SK-N-SH (cell line): ENCODE data around the gene TLE6. TPM values are rescaled to one million over a fixed set of nuclear protein-coding genes. Genes with fewer than 3 reads are reported as not detected.

Source experiments
- CTCF ChIA-PET: fragments of 300-600, 350-600 bp; formaldehyde crosslinking; extraction: SDS; loops from one replicate; lab custom pipeline; 2021; lab: Yijun Ruan, JAX
- POLR2A ChIA-PET: fragments of 350-600 bp; sonication (Branson Sonifier 250); formaldehyde crosslinking; extraction: SDS; loops from one replicate; lab custom pipeline; 2020; ENCODE audit warnings: antibody characterized with exemption, inconsistent platforms; lab: Yijun Ruan, JAX
- DNase-seq: peaks from one replicate; pipeline ENCODE4 v3.0.0; 2012
- H2AFZ ChIP-seq: fragments of 200-600 bp; sonication (generic); 2 replicates; pipeline ENCODE4 v1.8.1; 2016; ENCODE audit warnings: antibody characterized with exemption, mild to moderate bottlenecking, low read depth
- H3F3A ChIP-seq: fragments of 200-600 bp; sonication (generic); replicated peaks from 2 replicates; pipeline ENCODE3; 2016; ENCODE audit warnings: antibody characterized with exemption, mild to moderate bottlenecking; ENCODE audit not compliant: insufficient read depth
- H3K27ac ChIP-seq, 2 experiments: fragments of 200-500 bp in 1 of 2; fragments of 200-600 bp in 1 of 2; sonication (Bioruptor generic) in 1 of 2; sonication (generic), shearing (Covaris generic) in 1 of 2; 2 replicates each; pipeline versions ENCODE4 v1.5.1 to v1.6.1; 2014 to 2016; ENCODE audit warnings: low read depth in 2 of 2, inconsistent platforms in 1 of 2, low read length in 1 of 2, mild to moderate bottlenecking in 1 of 2, mixed read lengths in 1 of 2
- H3K27me3 ChIP-seq: fragments of 200-600 bp; sonication (generic), shearing (Covaris generic); 2 replicates; pipeline ENCODE4 v1.6.1; 2016; ENCODE audit warnings: mixed run types; ENCODE audit not compliant: insufficient read depth
- H3K36me3 ChIP-seq, 2 experiments: fragments of 200-500 bp in 1 of 2; fragments of 200-600 bp in 1 of 2; sonication (Bioruptor generic) in 1 of 2; sonication (generic) in 1 of 2; replicated peaks in 1 of 2; 2 replicates each; pipeline versions ENCODE3 to v1.5.1; 2014 to 2016; ENCODE audit warnings: low read length in 1 of 2, mild to moderate bottlenecking in 1 of 2; ENCODE audit not compliant: insufficient read depth in 2 of 2, control insufficient read depth in 1 of 2
- H3K4me1 ChIP-seq, 2 experiments: fragments of 200-500 bp in 1 of 2; fragments of 200-600 bp in 1 of 2; sonication (Bioruptor generic) in 1 of 2; sonication (generic), shearing (Covaris generic) in 1 of 2; 2 replicates each; pipeline versions ENCODE4 v1.5.1 to v1.6.1; 2014 to 2016; ENCODE audit warnings: low read depth in 1 of 2, low read length in 1 of 2, mixed run types in 1 of 2; ENCODE audit not compliant: insufficient read depth in 2 of 2, control insufficient read depth in 1 of 2
- H3K4me2 ChIP-seq: fragments of 200-600 bp; sonication (generic), shearing (Covaris generic); 2 replicates; pipeline ENCODE4 v1.6.1; 2017; ENCODE audit warnings: mixed run types
- H3K4me3 ChIP-seq, 2 experiments: fragments of 200-500 bp in 1 of 2; fragments of 200-600 bp in 1 of 2; sonication (Bioruptor generic) in 1 of 2; sonication (generic), shearing (Covaris generic) in 1 of 2; 2 replicates each; pipeline versions ENCODE4 v1.5.1 to v1.8.1; 2014 to 2016; ENCODE audit warnings: low read depth in 2 of 2, inconsistent platforms in 1 of 2, low read length in 1 of 2, mild to moderate bottlenecking in 1 of 2, mixed read lengths in 1 of 2, moderate library complexity in 1 of 2
- H3K79me2 ChIP-seq: fragments of 200-600 bp; sonication (generic); 2 replicates; pipeline ENCODE4 v1.8.1; 2017; ENCODE audit warnings: mild to moderate bottlenecking; ENCODE audit not compliant: insufficient read depth
- H3K9ac ChIP-seq: fragments of 200-600 bp; sonication (generic); 2 replicates; pipeline ENCODE4 v1.6.1; 2017; ENCODE audit warnings: mixed run types
- H3K9me2 ChIP-seq: fragments of 200-600 bp; sonication (generic); 2 replicates; pipeline ENCODE4 v1.6.1; 2017; ENCODE audit warnings: mixed run types
- H3K9me3 ChIP-seq: fragments of 200-600 bp; sonication (generic); 2 replicates; pipeline ENCODE4 v1.6.1; 2017; ENCODE audit warnings: mixed run types, mild to moderate bottlenecking, moderate library complexity
- H4K20me1 ChIP-seq: fragments of 200-600 bp; sonication (generic); 2 replicates; pipeline ENCODE4 v1.6.1; 2017; ENCODE audit warnings: mild to moderate bottlenecking, mixed run types; ENCODE audit not compliant: insufficient read depth
- CHD2 ChIP-seq: fragments of 150-350 bp; IDR thresholded peaks from 2 replicates; pipeline ENCODE4 v1.6.1; 2018; ENCODE audit warnings: low read length; ENCODE audit not compliant: partially characterized antibody
- ELF1 ChIP-seq: IDR thresholded peaks from 2 replicates; pipeline ENCODE4 v1.4.0; 2012
- GABPA ChIP-seq: IDR thresholded peaks from 2 replicates; pipeline ENCODE4 v1.4.0; 2012; ENCODE audit warnings: low read depth, mild to moderate bottlenecking
- GATA2 ChIP-seq: sonication (generic); formaldehyde crosslinking; IDR thresholded peaks from 2 replicates; pipeline ENCODE4 v1.5.0; 2020; ENCODE audit warnings: mild to moderate bottlenecking, missing genetic modification reagents
- JUND ChIP-seq: IDR thresholded peaks from 2 replicates; pipeline ENCODE4 v1.4.0; 2012
- MXI1 ChIP-seq: IDR thresholded peaks from 2 replicates; pipeline ENCODE4 v1.6.1; 2012; ENCODE audit warnings: mild to moderate bottlenecking, low read depth, low read length, improper control_type of control experiment
- NRF1 ChIP-seq: IDR thresholded peaks from 2 replicates; pipeline ENCODE4 v1.6.1; 2012; ENCODE audit warnings: low read depth, mild to moderate bottlenecking, low read length
- RAD21 ChIP-seq: IDR thresholded peaks from 2 replicates; pipeline ENCODE4 v1.6.1; 2012; ENCODE audit warnings: mild to moderate bottlenecking, low read length
- RCOR1 ChIP-seq: fragments of 150-350 bp; IDR thresholded peaks from 2 replicates; pipeline ENCODE4 v1.6.1; 2017; ENCODE audit warnings: antibody characterized with exemption, low read length
- SMC3 ChIP-seq: IDR thresholded peaks from 2 replicates; pipeline ENCODE4 v1.6.1; 2012; ENCODE audit warnings: low read depth, low read length, improper control_type of control experiment
- TAF1 ChIP-seq: IDR thresholded peaks from 2 replicates; pipeline ENCODE4 v1.6.1; 2012; ENCODE audit warnings: low read depth, mild to moderate bottlenecking, low read length, moderate library complexity, borderline replicate concordance
- WGBS: methylation state at CpG from one replicate; pipeline ENCODE4 v1.1.6; 2017; ENCODE audit warnings: low lambda C conversion rate; 5-methylcytosine and 5-hydroxymethylcytosine counted together
- polyA plus RNA-seq, 3 experiments: library from polyadenylated mRNA; depleted of rRNA; stranded (reverse); fragments of >200 nt; gene quantifications; 2 replicates each; pipeline ENCODE4 v1.2.3, GENCODE V29; 2012
- TF ChIP-seq, protein P1 (sequence below): fragments of 150-350 bp; IDR thresholded peaks from 2 replicates; pipeline ENCODE4 v1.6.1; 2016; ENCODE audit warnings: mild to moderate bottlenecking, low read depth, low read length
- TF ChIP-seq, protein P2 (sequence below): IDR thresholded peaks from 2 replicates; pipeline ENCODE4 v1.4.0; 2012; ENCODE audit warnings: low read depth, borderline replicate concordance
- TF ChIP-seq, protein P3 (sequence below): fragments of 150-350 bp; IDR thresholded peaks from 2 replicates; pipeline ENCODE4 v1.6.1; 2017; ENCODE audit warnings: antibody characterized with exemption, low read length, low read depth, borderline replicate concordance
- TF ChIP-seq, protein P4 (sequence below): fragments of 200-600 bp; sonication (generic); IDR thresholded peaks from 2 replicates; pipeline ENCODE4 v1.6.1; 2017; ENCODE audit warnings: antibody characterized with exemption, mild to moderate bottlenecking, moderate library complexity
- TF ChIP-seq, protein P5 (sequence below): IDR thresholded peaks from 2 replicates; pipeline ENCODE4 v1.6.1; 2012; ENCODE audit warnings: mild to moderate bottlenecking, low read depth, low read length, moderate library complexity
- TF ChIP-seq, protein P6 (sequence below): IDR thresholded peaks from 2 replicates; pipeline ENCODE4; 2012
- TF ChIP-seq, protein P7 (sequence below): IDR thresholded peaks from 2 replicates; pipeline ENCODE4 v1.4.0; 2012; ENCODE audit warnings: low read depth, borderline replicate concordance

TLE6 gene
- polyA plus RNA-seq, 1 of the 3 experiments (the other 2 are of a cell fraction), result 3.3 TPM

DNA sequence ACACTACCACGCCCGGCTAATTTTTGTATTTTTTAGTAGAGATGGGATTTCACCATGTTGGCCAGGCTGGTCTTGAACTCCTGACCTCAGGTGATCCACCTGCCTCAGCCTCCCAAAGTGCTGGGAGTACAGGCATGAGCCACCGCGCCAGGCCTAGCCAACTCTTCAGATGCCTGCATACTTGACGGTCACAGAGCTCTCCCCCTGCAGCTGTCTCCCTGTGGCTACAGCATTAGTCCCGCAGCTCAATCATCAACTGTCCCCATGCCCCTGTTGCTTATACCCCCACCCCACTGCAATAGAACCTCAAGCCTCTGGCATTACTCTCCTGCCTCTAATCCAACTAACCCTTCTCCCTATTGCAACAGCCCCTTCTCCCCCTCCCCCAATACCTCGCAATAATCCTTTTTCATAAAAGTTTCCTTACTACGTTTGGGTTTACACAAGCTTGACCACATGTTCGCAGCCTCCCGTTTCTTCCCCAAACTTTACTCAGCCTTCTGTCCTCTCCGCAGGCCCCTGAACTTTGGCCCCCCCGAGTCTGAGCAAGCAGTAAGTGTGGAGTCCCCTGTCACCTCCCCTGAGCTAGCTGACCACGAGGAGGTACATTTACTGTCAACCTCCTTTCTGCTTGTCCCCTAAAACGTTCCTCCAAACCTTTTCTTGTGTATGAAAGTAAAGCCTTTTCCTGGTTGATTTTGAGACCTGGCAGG, 34.3 kb upstream of the TLE6 start:
- ChIA-PET POLR2A (interaction anchor here (0.6 kb wide), 1 partner anchor 319 kb away, joined by 3 read pairs; no protein-coding TSS in a partner anchor), CTCF (interaction anchor here (0.8 to 1.5 kb wide), 3 partner anchors 55 to 186 kb away, joined by 3 to 5 read pairs (median 3); no protein-coding TSS in a partner anchor)
- DNase-seq, result no peak
- H3K9ac ChIP-seq, result no peak overlapping the region
- no peaks in the 10 kb centered on the region for H3K9me3 ChIP-seq
- no peaks in the 10 kb centered on the region for H4K20me1 ChIP-seq
- no peak overlapping the region for H3K27ac ChIP-seq
- H2AFZ ChIP-seq, result no peak overlapping the region
- H3K4me1 ChIP-seq, result peaks cover 0 to 5% of the 10 kb centered on the region in 2 experiments; a peak in 1 of 4 replicates
- no peak overlapping the region for H3K4me2 ChIP-seq
- H3K36me3 ChIP-seq, result peaks cover 3 to 4% of the 10 kb centered on the region in 2 experiments
- 87% methylated on average over 14 of the region's 14 CpGs for WGBS
- no peak overlapping the region for H3K4me3 ChIP-seq
- H3K79me2 ChIP-seq, result no peaks in the 10 kb centered on the region; the same call in 1 of the 2 replicates
- H3K9me2 ChIP-seq, result no peaks in the 10 kb centered on the region
- H3K27me3 ChIP-seq, result no peaks in the 10 kb centered on the region
- TF ChIP-seq, protein P1, sequence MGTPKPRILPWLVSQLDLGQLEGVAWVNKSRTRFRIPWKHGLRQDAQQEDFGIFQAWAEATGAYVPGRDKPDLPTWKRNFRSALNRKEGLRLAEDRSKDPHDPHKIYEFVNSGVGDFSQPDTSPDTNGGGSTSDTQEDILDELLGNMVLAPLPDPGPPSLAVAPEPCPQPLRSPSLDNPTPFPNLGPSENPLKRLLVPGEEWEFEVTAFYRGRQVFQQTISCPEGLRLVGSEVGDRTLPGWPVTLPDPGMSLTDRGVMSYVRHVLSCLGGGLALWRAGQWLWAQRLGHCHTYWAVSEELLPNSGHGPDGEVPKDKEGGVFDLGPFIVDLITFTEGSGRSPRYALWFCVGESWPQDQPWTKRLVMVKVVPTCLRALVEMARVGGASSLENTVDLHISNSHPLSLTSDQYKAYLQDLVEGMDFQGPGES, result no peak
- TF ChIP-seq, protein P2, sequence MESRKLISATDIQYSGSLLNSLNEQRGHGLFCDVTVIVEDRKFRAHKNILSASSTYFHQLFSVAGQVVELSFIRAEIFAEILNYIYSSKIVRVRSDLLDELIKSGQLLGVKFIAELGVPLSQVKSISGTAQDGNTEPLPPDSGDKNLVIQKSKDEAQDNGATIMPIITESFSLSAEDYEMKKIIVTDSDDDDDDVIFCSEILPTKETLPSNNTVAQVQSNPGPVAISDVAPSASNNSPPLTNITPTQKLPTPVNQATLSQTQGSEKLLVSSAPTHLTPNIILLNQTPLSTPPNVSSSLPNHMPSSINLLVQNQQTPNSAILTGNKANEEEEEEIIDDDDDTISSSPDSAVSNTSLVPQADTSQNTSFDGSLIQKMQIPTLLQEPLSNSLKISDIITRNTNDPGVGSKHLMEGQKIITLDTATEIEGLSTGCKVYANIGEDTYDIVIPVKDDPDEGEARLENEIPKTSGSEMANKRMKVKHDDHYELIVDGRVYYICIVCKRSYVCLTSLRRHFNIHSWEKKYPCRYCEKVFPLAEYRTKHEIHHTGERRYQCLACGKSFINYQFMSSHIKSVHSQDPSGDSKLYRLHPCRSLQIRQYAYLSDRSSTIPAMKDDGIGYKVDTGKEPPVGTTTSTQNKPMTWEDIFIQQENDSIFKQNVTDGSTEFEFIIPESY, result no peak
- TF ChIP-seq GABPA (no peak), ELF1 (no peak), TAF1 (no peak), NRF1 (no peak), CHD2 (no peak), SMC3 (no peak), GATA2 (CRISPR knock-in tag) (no peak), RAD21 (no peak), MXI1 (no peak), RCOR1 (no peak), JUND (no peak)
- TF ChIP-seq, protein P3, sequence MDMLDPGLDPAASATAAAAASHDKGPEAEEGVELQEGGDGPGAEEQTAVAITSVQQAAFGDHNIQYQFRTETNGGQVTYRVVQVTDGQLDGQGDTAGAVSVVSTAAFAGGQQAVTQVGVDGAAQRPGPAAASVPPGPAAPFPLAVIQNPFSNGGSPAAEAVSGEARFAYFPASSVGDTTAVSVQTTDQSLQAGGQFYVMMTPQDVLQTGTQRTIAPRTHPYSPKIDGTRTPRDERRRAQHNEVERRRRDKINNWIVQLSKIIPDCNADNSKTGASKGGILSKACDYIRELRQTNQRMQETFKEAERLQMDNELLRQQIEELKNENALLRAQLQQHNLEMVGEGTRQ, result no peak
- TF ChIP-seq, protein P4, sequence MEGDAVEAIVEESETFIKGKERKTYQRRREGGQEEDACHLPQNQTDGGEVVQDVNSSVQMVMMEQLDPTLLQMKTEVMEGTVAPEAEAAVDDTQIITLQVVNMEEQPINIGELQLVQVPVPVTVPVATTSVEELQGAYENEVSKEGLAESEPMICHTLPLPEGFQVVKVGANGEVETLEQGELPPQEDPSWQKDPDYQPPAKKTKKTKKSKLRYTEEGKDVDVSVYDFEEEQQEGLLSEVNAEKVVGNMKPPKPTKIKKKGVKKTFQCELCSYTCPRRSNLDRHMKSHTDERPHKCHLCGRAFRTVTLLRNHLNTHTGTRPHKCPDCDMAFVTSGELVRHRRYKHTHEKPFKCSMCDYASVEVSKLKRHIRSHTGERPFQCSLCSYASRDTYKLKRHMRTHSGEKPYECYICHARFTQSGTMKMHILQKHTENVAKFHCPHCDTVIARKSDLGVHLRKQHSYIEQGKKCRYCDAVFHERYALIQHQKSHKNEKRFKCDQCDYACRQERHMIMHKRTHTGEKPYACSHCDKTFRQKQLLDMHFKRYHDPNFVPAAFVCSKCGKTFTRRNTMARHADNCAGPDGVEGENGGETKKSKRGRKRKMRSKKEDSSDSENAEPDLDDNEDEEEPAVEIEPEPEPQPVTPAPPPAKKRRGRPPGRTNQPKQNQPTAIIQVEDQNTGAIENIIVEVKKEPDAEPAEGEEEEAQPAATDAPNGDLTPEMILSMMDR, result no peak
- TF ChIP-seq, protein P5, sequence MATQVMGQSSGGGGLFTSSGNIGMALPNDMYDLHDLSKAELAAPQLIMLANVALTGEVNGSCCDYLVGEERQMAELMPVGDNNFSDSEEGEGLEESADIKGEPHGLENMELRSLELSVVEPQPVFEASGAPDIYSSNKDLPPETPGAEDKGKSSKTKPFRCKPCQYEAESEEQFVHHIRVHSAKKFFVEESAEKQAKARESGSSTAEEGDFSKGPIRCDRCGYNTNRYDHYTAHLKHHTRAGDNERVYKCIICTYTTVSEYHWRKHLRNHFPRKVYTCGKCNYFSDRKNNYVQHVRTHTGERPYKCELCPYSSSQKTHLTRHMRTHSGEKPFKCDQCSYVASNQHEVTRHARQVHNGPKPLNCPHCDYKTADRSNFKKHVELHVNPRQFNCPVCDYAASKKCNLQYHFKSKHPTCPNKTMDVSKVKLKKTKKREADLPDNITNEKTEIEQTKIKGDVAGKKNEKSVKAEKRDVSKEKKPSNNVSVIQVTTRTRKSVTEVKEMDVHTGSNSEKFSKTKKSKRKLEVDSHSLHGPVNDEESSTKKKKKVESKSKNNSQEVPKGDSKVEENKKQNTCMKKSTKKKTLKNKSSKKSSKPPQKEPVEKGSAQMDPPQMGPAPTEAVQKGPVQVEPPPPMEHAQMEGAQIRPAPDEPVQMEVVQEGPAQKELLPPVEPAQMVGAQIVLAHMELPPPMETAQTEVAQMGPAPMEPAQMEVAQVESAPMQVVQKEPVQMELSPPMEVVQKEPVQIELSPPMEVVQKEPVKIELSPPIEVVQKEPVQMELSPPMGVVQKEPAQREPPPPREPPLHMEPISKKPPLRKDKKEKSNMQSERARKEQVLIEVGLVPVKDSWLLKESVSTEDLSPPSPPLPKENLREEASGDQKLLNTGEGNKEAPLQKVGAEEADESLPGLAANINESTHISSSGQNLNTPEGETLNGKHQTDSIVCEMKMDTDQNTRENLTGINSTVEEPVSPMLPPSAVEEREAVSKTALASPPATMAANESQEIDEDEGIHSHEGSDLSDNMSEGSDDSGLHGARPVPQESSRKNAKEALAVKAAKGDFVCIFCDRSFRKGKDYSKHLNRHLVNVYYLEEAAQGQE, result no peak
- TF ChIP-seq, protein P6, sequence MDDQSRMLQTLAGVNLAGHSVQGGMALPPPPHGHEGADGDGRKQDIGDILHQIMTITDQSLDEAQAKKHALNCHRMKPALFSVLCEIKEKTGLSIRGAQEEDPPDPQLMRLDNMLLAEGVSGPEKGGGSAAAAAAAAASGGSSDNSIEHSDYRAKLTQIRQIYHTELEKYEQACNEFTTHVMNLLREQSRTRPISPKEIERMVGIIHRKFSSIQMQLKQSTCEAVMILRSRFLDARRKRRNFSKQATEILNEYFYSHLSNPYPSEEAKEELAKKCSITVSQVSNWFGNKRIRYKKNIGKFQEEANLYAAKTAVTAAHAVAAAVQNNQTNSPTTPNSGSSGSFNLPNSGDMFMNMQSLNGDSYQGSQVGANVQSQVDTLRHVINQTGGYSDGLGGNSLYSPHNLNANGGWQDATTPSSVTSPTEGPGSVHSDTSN, result no peak
- TF ChIP-seq, protein P7, sequence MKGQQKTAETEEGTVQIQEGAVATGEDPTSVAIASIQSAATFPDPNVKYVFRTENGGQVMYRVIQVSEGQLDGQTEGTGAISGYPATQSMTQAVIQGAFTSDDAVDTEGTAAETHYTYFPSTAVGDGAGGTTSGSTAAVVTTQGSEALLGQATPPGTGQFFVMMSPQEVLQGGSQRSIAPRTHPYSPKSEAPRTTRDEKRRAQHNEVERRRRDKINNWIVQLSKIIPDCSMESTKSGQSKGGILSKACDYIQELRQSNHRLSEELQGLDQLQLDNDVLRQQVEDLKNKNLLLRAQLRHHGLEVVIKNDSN, result no peak
- TF ChIP-seq, all 33 proteins: peak for 0
- H3F3A ChIP-seq, result peaks cover 20% of the 10 kb centered on the region
